ENCODE results near the gene GPM6B. TPM values are rescaled to one million over a fixed set of nuclear protein-coding genes. Genes with fewer than 3 reads are reported as not detected.

The GPM6B gene
- total and polyA plus RNA-seq, 2 of the 4 experiments (the other 2 are of a cell fraction), result 4.2 to 5.9 TPM

DNA sequence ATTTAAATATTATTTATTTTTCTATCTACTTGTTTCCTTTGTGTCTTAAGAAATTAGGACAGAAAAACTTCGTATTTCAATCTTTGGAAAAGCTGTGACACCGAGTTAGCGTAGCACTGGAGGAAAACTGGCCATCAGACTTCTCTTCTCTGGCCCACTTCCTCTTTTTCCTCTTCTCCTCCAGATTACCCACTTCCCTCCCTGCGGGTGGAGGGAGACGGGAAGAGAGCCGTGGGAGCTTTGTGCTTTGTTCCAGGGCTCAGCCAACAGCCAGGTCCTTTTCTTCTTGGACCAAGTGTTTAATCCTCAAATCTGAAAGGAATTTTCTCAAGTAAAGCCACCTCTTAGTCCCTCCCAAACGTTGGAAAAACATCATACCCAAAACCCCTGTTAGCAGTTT lies 52.6 kb downstream of the GPM6B start:
- no peaks in the 10 kb centered on the region for H3K4me1 ChIP-seq (ENCODE audit: control insufficient read depth, insufficient read depth, low read length)
- no peak overlapping the region for H3K18ac ChIP-seq (ENCODE audit: low read depth, low read length)
- no peak overlapping the region for H2AK9ac ChIP-seq (replicated peaks; ENCODE audit: low read depth, low read length, poor library complexity)
- BruUV-seq (replicated peaks), result no TSS peak
- TF ChIP-seq RFX5 (IDR thresholded peaks at IDR 0.05; ENCODE audit: low read depth, low read length), result no peak
- TF ChIP-seq, protein P1, sequence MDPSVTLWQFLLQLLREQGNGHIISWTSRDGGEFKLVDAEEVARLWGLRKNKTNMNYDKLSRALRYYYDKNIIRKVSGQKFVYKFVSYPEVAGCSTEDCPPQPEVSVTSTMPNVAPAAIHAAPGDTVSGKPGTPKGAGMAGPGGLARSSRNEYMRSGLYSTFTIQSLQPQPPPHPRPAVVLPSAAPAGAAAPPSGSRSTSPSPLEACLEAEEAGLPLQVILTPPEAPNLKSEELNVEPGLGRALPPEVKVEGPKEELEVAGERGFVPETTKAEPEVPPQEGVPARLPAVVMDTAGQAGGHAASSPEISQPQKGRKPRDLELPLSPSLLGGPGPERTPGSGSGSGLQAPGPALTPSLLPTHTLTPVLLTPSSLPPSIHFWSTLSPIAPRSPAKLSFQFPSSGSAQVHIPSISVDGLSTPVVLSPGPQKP (IDR thresholded peaks at IDR 0.05; ENCODE audit: borderline replicate concordance, low read depth, low read length), result no peak
- no peak for TF ChIP-seq RCOR1 (IDR thresholded peaks at IDR 0.05; ENCODE audit: insufficient replicate concordance, low read length)
- TF ChIP-seq, protein P2, sequence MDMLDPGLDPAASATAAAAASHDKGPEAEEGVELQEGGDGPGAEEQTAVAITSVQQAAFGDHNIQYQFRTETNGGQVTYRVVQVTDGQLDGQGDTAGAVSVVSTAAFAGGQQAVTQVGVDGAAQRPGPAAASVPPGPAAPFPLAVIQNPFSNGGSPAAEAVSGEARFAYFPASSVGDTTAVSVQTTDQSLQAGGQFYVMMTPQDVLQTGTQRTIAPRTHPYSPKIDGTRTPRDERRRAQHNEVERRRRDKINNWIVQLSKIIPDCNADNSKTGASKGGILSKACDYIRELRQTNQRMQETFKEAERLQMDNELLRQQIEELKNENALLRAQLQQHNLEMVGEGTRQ (IDR thresholded peaks at IDR 0.05; ENCODE audit: low read depth, low read length), result no peak
- TF ChIP-seq SMC3 (IDR thresholded peaks at IDR 0.05; ENCODE audit: low read depth, low read length), result no peak
- TF ChIP-seq MAFK (IDR thresholded peaks at IDR 0.05; ENCODE audit: low read depth, low read length), result no peak
- TF ChIP-seq, protein P3, sequence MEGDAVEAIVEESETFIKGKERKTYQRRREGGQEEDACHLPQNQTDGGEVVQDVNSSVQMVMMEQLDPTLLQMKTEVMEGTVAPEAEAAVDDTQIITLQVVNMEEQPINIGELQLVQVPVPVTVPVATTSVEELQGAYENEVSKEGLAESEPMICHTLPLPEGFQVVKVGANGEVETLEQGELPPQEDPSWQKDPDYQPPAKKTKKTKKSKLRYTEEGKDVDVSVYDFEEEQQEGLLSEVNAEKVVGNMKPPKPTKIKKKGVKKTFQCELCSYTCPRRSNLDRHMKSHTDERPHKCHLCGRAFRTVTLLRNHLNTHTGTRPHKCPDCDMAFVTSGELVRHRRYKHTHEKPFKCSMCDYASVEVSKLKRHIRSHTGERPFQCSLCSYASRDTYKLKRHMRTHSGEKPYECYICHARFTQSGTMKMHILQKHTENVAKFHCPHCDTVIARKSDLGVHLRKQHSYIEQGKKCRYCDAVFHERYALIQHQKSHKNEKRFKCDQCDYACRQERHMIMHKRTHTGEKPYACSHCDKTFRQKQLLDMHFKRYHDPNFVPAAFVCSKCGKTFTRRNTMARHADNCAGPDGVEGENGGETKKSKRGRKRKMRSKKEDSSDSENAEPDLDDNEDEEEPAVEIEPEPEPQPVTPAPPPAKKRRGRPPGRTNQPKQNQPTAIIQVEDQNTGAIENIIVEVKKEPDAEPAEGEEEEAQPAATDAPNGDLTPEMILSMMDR (conservative IDR thresholded peaks at IDR 0.05; ENCODE audit: low read depth, low read length), result no peak
- no peak for TF ChIP-seq CEBPB (IDR thresholded peaks at IDR 0.05; ENCODE audit: low read depth, low read length)
- TF ChIP-seq POLR2A (IDR thresholded peaks at IDR 0.05; ENCODE audit: low read depth, low read length), result no peak
- no peak for TF ChIP-seq MAZ (IDR thresholded peaks at IDR 0.05; ENCODE audit: borderline replicate concordance, low read depth, low read length)
- TF ChIP-seq NFE2L2 (IDR thresholded peaks at IDR 0.05; ENCODE audit: low read depth, low read length), result no peak
- TF ChIP-seq BHLHE40 (IDR thresholded peaks at IDR 0.05; ENCODE audit: low read depth, low read length), result no peak
- no peak for TF ChIP-seq CHD1 (IDR thresholded peaks at IDR 0.05; ENCODE audit: low read depth, low read length)
- no peak for TF ChIP-seq MXI1 (IDR thresholded peaks at IDR 0.05; ENCODE audit: borderline replicate concordance, low read depth, low read length)
- H3K56ac ChIP-seq (ENCODE audit: extremely low read depth, insufficient read depth, low read length), result no peak overlapping the region
- no peak overlapping the region for H3K4me3 ChIP-seq (ENCODE audit: insufficient read depth, low read depth, low read length)
- H3K9me3 ChIP-seq (ENCODE audit: control insufficient read depth, insufficient read depth, low read length), result no peaks in the 10 kb centered on the region
- no peaks in the 10 kb centered on the region for H3K27me3 ChIP-seq (ENCODE audit: control insufficient read depth, insufficient read depth, low read length)
- no peak overlapping the region for H2AFZ ChIP-seq (replicated peaks; ENCODE audit: low read length, poor library complexity)
- no peak overlapping the region for H3K23ac ChIP-seq (ENCODE audit: low read depth, low read length)
- no peak for ATAC-seq (ENCODE audit: low read depth)
- no peak overlapping the region for H3K9ac ChIP-seq (ENCODE audit: low read depth, low read length)
- no peak overlapping the region for H3K14ac ChIP-seq (replicated peaks; ENCODE audit: low read depth, low read length)
- H4K5ac ChIP-seq (ENCODE audit: low read depth, low read length), result no peak overlapping the region
- DNase-seq, result no peak
- no peak overlapping the region for H3K4ac ChIP-seq (ENCODE audit: low read depth, low read length)
- no peaks in the 10 kb centered on the region for H3K79me1 ChIP-seq (ENCODE audit: low read depth in 1 of 2, low read length in 2 of 2)
- ChIA-PET POLR2A (ENCODE audit: unreplicated experiment) (no interaction called here), CTCF (no interaction called here)
- H4K20me1 ChIP-seq (ENCODE audit: insufficient read depth, low read length), result no peaks in the 10 kb centered on the region
- H3K36me3 ChIP-seq (ENCODE audit: control insufficient read depth, insufficient read depth, low read length), result peaks cover 27% of the 10 kb centered on the region
- intact Hi-C loops (cut with micrococcal nuclease) (no loop called here), dilution Hi-C loops (cut with HindIII; ENCODE audit: low sequenced_read_pairs, unreplicated experiment) (no loop called here), in situ Hi-C loops (cut with MboI; ENCODE audit: low sequenced_read_pairs) (loop anchor here (10.0 kb wide), 1 partner anchor 261 kb away; the partner anchor contains the start of gene GEMIN8)
- 100% methylated on average over 2 of the region's 7 CpGs; no CpG with 5 or more reads in 1 of the 2 experiments for WGBS, 2 experiments (ENCODE audit: extremely low coverage in 2 of 2, insufficient read length in 1 of 2)
- H2BK5ac ChIP-seq (ENCODE audit: low read depth, low read length, poor library complexity, severe bottlenecking), result no peak overlapping the region
- no peak overlapping the region for H2BK15ac ChIP-seq (ENCODE audit: low read depth, low read length)
- no peak overlapping the region for H2BK120ac ChIP-seq (ENCODE audit: low read depth, low read length)
- H2BK20ac ChIP-seq (ENCODE audit: low read depth, low read length), result no peak overlapping the region
- H3K27ac ChIP-seq (ENCODE audit: insufficient read depth, low read length), result no peak overlapping the region
- no peak overlapping the region for H4K91ac ChIP-seq (ENCODE audit: insufficient read depth, low read depth, low read length)
- H3K4me2 ChIP-seq (ENCODE audit: low read depth, low read length), result no peak overlapping the region
- H2AK5ac ChIP-seq (ENCODE audit: low read depth, low read length), result no peak overlapping the region
- H4K8ac ChIP-seq (ENCODE audit: low read depth in 2 of 2, low read length in 2 of 2), result no peak overlapping the region
- no peaks in the 10 kb centered on the region for H3K9me1 ChIP-seq (ENCODE audit: insufficient read depth, low read length)

All from IMR-90 (cell line).